Fibroblast of lung (primary cell): ENCODE results near the gene CHST15. TPM values are rescaled to one million over a fixed set of nuclear protein-coding genes. Genes with fewer than 3 reads are reported as not detected.
A peak's percentile ranks its signal among the peaks of the same experiment; 100 is the strongest.

Experiments used
- DNase-seq, 2 donors: peaks; one replicate each; pipeline versions ENCODE4 v3.0.0 to v3.0.0-alpha.2; 2010; ENCODE audit warnings: low read depth in 2 of 2
- H2AFZ ChIP-seq: 2 replicates; pipeline ENCODE4 v1.5.1; 2012; ENCODE audit warnings: low read length, control low read depth, inconsistent platforms
- H3K27ac ChIP-seq: 2 replicates; pipeline ENCODE4 v1.5.1; 2011; ENCODE audit warnings: low read length, control low read depth; ENCODE audit not compliant: insufficient read depth
- H3K27me3 ChIP-seq: 2 replicates; pipeline ENCODE4 v1.5.1; 2011; ENCODE audit warnings: mild to moderate bottlenecking, low read length; ENCODE audit not compliant: control insufficient read depth, insufficient read depth
- H3K36me3 ChIP-seq: 2 replicates; pipeline ENCODE4 v1.5.1; 2011; ENCODE audit warnings: low read length; ENCODE audit not compliant: control insufficient read depth, insufficient read depth
- H3K4me1 ChIP-seq: 2 replicates; pipeline ENCODE4 v1.5.1; 2011; ENCODE audit warnings: low read length; ENCODE audit not compliant: control insufficient read depth, insufficient read depth; ENCODE audit errors: extremely low read depth
- H3K4me2 ChIP-seq: 2 replicates; pipeline ENCODE4 v1.5.1; 2011; ENCODE audit warnings: low read length, control low read depth; ENCODE audit not compliant: insufficient read depth; ENCODE audit errors: extremely low read depth
- H3K4me3 ChIP-seq, 4 experiments: fragments of 200-600 bp in 1 of 4; sonication (generic) in 1 of 4; replicated peaks in 1 of 4; 2 replicates each; pipeline ENCODE4 v1.5.1; 2011 to 2016; ENCODE audit warnings: low read length in 4 of 4, low read depth in 3 of 4, mild to moderate bottlenecking in 3 of 4, control low read depth in 2 of 4, inconsistent platforms in 1 of 4, mixed read lengths in 1 of 4; ENCODE audit not compliant: insufficient read depth in 1 of 4; ENCODE audit errors: control extremely low read depth in 1 of 4
- H3K79me2 ChIP-seq: 2 replicates; pipeline ENCODE4 v1.5.1; 2012; ENCODE audit warnings: mild to moderate bottlenecking, low read length, inconsistent platforms; ENCODE audit not compliant: control insufficient read depth, insufficient read depth
- H3K9ac ChIP-seq: 2 replicates; pipeline ENCODE4 v1.5.1; 2011; ENCODE audit warnings: mild to moderate bottlenecking, low read length, control low read depth; ENCODE audit not compliant: insufficient read depth
- H3K9me3 ChIP-seq: 2 replicates; pipeline ENCODE4 v1.5.1; 2012; ENCODE audit warnings: low read depth, low read length; ENCODE audit not compliant: control insufficient read depth, insufficient read depth
- H4K20me1 ChIP-seq: 2 replicates; pipeline ENCODE4 v1.5.1; 2011; ENCODE audit warnings: low read length; ENCODE audit not compliant: control insufficient read depth, insufficient read depth; ENCODE audit errors: extremely low read depth
- CTCF ChIP-seq, 2 donors: IDR thresholded peaks in 1 of 2; conservative IDR thresholded peaks in 1 of 2; 1 replicate in 1 of 2; 2 replicates in 1 of 2; pipeline ENCODE4 v1.5.1; 2011 to 2012; ENCODE audit warnings: low read length in 2 of 2, control low read depth in 1 of 2, inconsistent platforms in 1 of 2, low read depth in 1 of 2, mild to moderate bottlenecking in 1 of 2
- EZH2 ChIP-seq: IDR thresholded peaks from 2 replicates; pipeline ENCODE4 v1.5.1; 2012; ENCODE audit warnings: low read length, control low read depth, mild to moderate bottlenecking; ENCODE audit errors: missing control alignments
- polyA minus RNA-seq: library from RNA; depleted of rRNA, polyadenylated mRNA; stranded (reverse); fragments of >200 nt; gene quantifications from 2 replicates; pipeline ENCODE4 v1.2.3, GENCODE V29; 2011; ENCODE audit warnings: low replicate concordance
- polyA plus RNA-seq, 2 donors: library from polyadenylated mRNA; depleted of rRNA in 1 of 2; stranded (reverse) in 1 of 2; unstranded in 1 of 2; fragments of >200 nt; gene quantifications; 2 replicates each; pipeline ENCODE4 v1.2.1, GENCODE V29; 2011 to 2012; ENCODE audit warnings: missing spikeins in 1 of 2
- total RNA-seq: library from RNA; depleted of rRNA; stranded (reverse); fragments of >200 nt; gene quantifications from 2 replicates; pipeline ENCODE4 v1.2.1, GENCODE V29; 2014

The CHST15 gene
- 7.9 and 8.2 TPM in 2 replicates for total RNA-seq
- polyA plus RNA-seq: 5.0 and 11.7 TPM in 2 replicates
- polyA plus RNA-seq (2012): 2.7 and 7.2 TPM in 2 replicates
- 3.9 and 11.5 TPM in 2 replicates for polyA minus RNA-seq

GRCh38 chr10:124092860-124093773 lies at the start of gene CHST15:
CHST15 (minus strand) TSS chr10:124093598; CDS start chr10:124046212, 47,386 bp downstream.
- peak within 1 kb of the TSS; percentile 49 to 60 (median 53) for H3K4me3 ChIP-seq
- H3K27ac ChIP-seq: peak within 1 kb of the TSS; percentile 20
- H2AFZ ChIP-seq: no peak within 1 kb of the TSS
- H3K9ac ChIP-seq: peak within 1 kb of the TSS; percentile 37
- H3K4me2 ChIP-seq: peak within 1 kb of the TSS; percentile 88
- H3K27me3 ChIP-seq: peaks cover 2% of the 10 kb centered on the region
- no peaks in the 10 kb centered on the region for H4K20me1 ChIP-seq
- H3K36me3 ChIP-seq: no peaks in the 10 kb centered on the region
- DNase-seq: peak; percentile 62 to 77
- H3K79me2 ChIP-seq: no peaks in the 10 kb centered on the region
- H3K9me3 ChIP-seq: no peaks in the 10 kb centered on the region
- TF ChIP-seq CTCF (conservative IDR thresholded peaks at IDR 0.05 in 1 of 2, IDR thresholded peaks at IDR 0.05 in 1 of 2; ENCODE audit: low read depth in 1 of 2, low read length in 2 of 2): no peak
- TF ChIP-seq EZH2: no peak
- H3K4me1 ChIP-seq: no peaks in the 10 kb centered on the region

- no peak overlapping the region for H3K4me3 ChIP-seq
- DNase-seq: no peak
- no peak overlapping the region for H3K27ac ChIP-seq
- no peak overlapping the region for H2AFZ ChIP-seq
- no peaks in the 10 kb centered on the region for H3K79me2 ChIP-seq
- no peaks in the 10 kb centered on the region for H3K27me3 ChIP-seq
- no peaks in the 10 kb centered on the region for H3K9me3 ChIP-seq
- no peaks in the 10 kb centered on the region for H3K4me1 ChIP-seq
- no peaks in the 10 kb centered on the region for H4K20me1 ChIP-seq
- no peak overlapping the region for H3K9ac ChIP-seq
- H3K4me2 ChIP-seq: no peak overlapping the region
- no peak for TF ChIP-seq EZH2
- TF ChIP-seq CTCF (conservative IDR thresholded peaks at IDR 0.05 in 1 of 2, IDR thresholded peaks at IDR 0.05 in 1 of 2; ENCODE audit: low read depth in 1 of 2, low read length in 2 of 2): no peak
- no peaks in the 10 kb centered on the region for H3K36me3 ChIP-seq
These were observed 49.6 kb upstream of the CHST15 start for GRCh38 chr10:124142960-124143359.

- Histone ChIP-seq H3K4me3 (no peak overlapping the region), H3K4me2 (no peak overlapping the region), H3K27me3 (no peaks in the 10 kb centered on the region), H3K4me1 (no peaks in the 10 kb centered on the region), H3K79me2 (no peaks in the 10 kb centered on the region), H3K36me3 (no peaks in the 10 kb centered on the region), H3K9me3 (no peaks in the 10 kb centered on the region), H4K20me1 (no peaks in the 10 kb centered on the region), H3K9ac (no peak overlapping the region), H2AFZ (no peak overlapping the region), H3K27ac (no peak overlapping the region)
- no peak for DNase-seq
- TF ChIP-seq EZH2 (no peak), CTCF (conservative IDR thresholded peaks at IDR 0.05 in 1 of 2, IDR thresholded peaks at IDR 0.05 in 1 of 2; ENCODE audit: low read depth in 1 of 2, low read length in 2 of 2) (no peak)
These were observed 48.8 kb upstream of the CHST15 start for GRCh38 chr10:124142006-124142739.
